ENCODE data around the gene ELFN1.

The ELFN1 gene

GRCh38 chr7:1735806-1736483, 65.9 kb downstream of the ELFN1 start:
- TF ChIP-seq FOXP2 (optimal IDR thresholded peaks at IDR 0.05; ENCODE audit: borderline replicate concordance, extremely low read depth, extremely low read length, insufficient read depth) (no peak), REST (IDR thresholded peaks at IDR 0.05; ENCODE audit: insufficient read depth in 1 of 2, low read depth in 2 of 2, low read length in 2 of 2) (no peak), POLR2AphosphoS5 (IDR thresholded peaks at IDR 0.05; ENCODE audit: low read depth, low read length) (no peak), SIN3A (IDR thresholded peaks at IDR 0.05; ENCODE audit: borderline replicate concordance, insufficient read depth, low read length) (no peak), TAF1 (IDR thresholded peaks at IDR 0.05; ENCODE audit: borderline replicate concordance, insufficient read depth, low read length) (no peak)

- TF ChIP-seq SIN3A (IDR thresholded peaks at IDR 0.05; ENCODE audit: borderline replicate concordance, insufficient read depth, low read length) (no peak), REST (IDR thresholded peaks at IDR 0.05; ENCODE audit: insufficient read depth in 1 of 2, low read depth in 2 of 2, low read length in 2 of 2) (no peak), FOXP2 (optimal IDR thresholded peaks at IDR 0.05; ENCODE audit: borderline replicate concordance, extremely low read depth, extremely low read length, insufficient read depth) (no peak), TAF1 (IDR thresholded peaks at IDR 0.05; ENCODE audit: borderline replicate concordance, insufficient read depth, low read length) (no peak), POLR2AphosphoS5 (IDR thresholded peaks at IDR 0.05; ENCODE audit: low read depth, low read length) (no peak)
These were observed 66.4 kb downstream of the ELFN1 start for GRCh38 chr7:1736484-1736817.

- TF ChIP-seq TAF1 (IDR thresholded peaks at IDR 0.05; ENCODE audit: borderline replicate concordance, insufficient read depth, low read length) (no peak), FOXP2 (optimal IDR thresholded peaks at IDR 0.05; ENCODE audit: borderline replicate concordance, extremely low read depth, extremely low read length, insufficient read depth) (no peak), SIN3A (IDR thresholded peaks at IDR 0.05; ENCODE audit: borderline replicate concordance, insufficient read depth, low read length) (no peak), REST (IDR thresholded peaks at IDR 0.05; ENCODE audit: insufficient read depth in 1 of 2, low read depth in 2 of 2, low read length in 2 of 2) (no peak), POLR2AphosphoS5 (IDR thresholded peaks at IDR 0.05; ENCODE audit: low read depth, low read length) (no peak)
These were observed 66.8 kb downstream of the ELFN1 start for GRCh38 chr7:1736830-1737229.

GRCh38 chr7:1737523-1737922, 67.4 kb downstream of the ELFN1 start:
- TF ChIP-seq FOXP2 (optimal IDR thresholded peaks at IDR 0.05; ENCODE audit: borderline replicate concordance, extremely low read depth, extremely low read length, insufficient read depth), result no peak
- TF ChIP-seq POLR2AphosphoS5 (IDR thresholded peaks at IDR 0.05; ENCODE audit: low read depth, low read length), result no peak
- no peak for TF ChIP-seq TAF1 (IDR thresholded peaks at IDR 0.05; ENCODE audit: borderline replicate concordance, insufficient read depth, low read length)
- TF ChIP-seq REST (IDR thresholded peaks at IDR 0.05; ENCODE audit: insufficient read depth in 1 of 2, low read depth in 2 of 2, low read length in 2 of 2), result no peak
- no peak for TF ChIP-seq SIN3A (IDR thresholded peaks at IDR 0.05; ENCODE audit: borderline replicate concordance, insufficient read depth, low read length)
